Progenitor cell of endocrine pancreas (in vitro differentiated cells): ENCODE data around the gene ABCB9. TPM values are rescaled to one million over a fixed set of nuclear protein-coding genes. Genes with fewer than 3 reads are reported as not detected.

Experiments
- DNase-seq: peaks from one replicate; pipeline ENCODE4 v3.0.0; 2021; ENCODE audit warnings: low spot score; ENCODE audit not compliant: unreplicated experiment
- H3K27ac Mint-ChIP-seq: 2 replicates; pipeline ENCODE4 v1.8.0; 2021; ENCODE audit warnings: mild to moderate bottlenecking, moderate library complexity, mixed read lengths
- H3K27me3 Mint-ChIP-seq: 2 replicates; pipeline ENCODE4 v1.8.0; 2021; ENCODE audit warnings: mixed read lengths
- H3K36me3 Mint-ChIP-seq: 2 replicates; pipeline ENCODE4 v1.8.0; 2022; ENCODE audit warnings: mixed read lengths; ENCODE audit not compliant: insufficient read depth
- H3K4me1 Mint-ChIP-seq: 2 replicates; pipeline ENCODE4 v1.8.0; 2021; ENCODE audit warnings: low read depth, mixed read lengths
- H3K4me3 Mint-ChIP-seq: 2 replicates; pipeline ENCODE4 v1.8.0; 2021; ENCODE audit warnings: low read depth, mild to moderate bottlenecking, moderate library complexity, mixed read lengths
- H3K9me3 Mint-ChIP-seq: 2 replicates; pipeline ENCODE4 v1.8.0; 2021; ENCODE audit warnings: low read depth, mixed read lengths
- total RNA-seq: library from RNA; stranded (reverse); gene quantifications from 2 replicates; pipeline ENCODE4 v1.2.1, GENCODE V29; 2021
- TF ChIP-seq, protein P1 (sequence below): fragments of 200-600 bp; sonication (generic); IDR thresholded peaks from one replicate; pipeline ENCODE4 v1.5.0; 2021; ENCODE audit warnings: antibody characterized with exemption, mild to moderate bottlenecking; ENCODE audit not compliant: unreplicated experiment

Gene ABCB9
- total RNA-seq, 1 donor from 2014 or later: 10.4 TPM

DNA sequence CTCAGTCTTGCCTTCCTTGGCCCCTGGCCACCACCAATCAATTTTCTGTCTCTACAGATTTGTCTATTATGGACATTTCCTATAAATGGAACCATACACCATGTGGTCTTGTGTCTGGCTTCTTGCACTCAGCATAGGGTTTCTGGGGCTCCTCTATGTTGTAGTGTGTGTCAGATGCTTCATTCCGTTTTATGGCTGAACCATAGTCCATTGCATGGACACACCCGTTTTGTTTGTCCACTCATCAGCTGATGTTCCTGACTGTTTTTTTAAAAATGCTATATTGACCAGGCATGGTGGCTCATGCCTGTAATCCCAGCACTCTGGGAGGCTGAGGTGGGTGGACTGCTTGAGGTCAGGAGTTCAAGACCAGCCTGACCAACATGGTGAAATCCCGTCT is 35.2 kb upstream of the ABCB9 start:
- Mint-ChIP-seq H3K4me3 (no peak overlapping the region), H3K4me1 (no peaks in the 10 kb centered on the region), H3K36me3 (no peaks in the 10 kb centered on the region), H3K27me3 (no peaks in the 10 kb centered on the region), H3K9me3 (no peaks in the 10 kb centered on the region), H3K27ac (no peak overlapping the region)
- TF ChIP-seq, protein P1, sequence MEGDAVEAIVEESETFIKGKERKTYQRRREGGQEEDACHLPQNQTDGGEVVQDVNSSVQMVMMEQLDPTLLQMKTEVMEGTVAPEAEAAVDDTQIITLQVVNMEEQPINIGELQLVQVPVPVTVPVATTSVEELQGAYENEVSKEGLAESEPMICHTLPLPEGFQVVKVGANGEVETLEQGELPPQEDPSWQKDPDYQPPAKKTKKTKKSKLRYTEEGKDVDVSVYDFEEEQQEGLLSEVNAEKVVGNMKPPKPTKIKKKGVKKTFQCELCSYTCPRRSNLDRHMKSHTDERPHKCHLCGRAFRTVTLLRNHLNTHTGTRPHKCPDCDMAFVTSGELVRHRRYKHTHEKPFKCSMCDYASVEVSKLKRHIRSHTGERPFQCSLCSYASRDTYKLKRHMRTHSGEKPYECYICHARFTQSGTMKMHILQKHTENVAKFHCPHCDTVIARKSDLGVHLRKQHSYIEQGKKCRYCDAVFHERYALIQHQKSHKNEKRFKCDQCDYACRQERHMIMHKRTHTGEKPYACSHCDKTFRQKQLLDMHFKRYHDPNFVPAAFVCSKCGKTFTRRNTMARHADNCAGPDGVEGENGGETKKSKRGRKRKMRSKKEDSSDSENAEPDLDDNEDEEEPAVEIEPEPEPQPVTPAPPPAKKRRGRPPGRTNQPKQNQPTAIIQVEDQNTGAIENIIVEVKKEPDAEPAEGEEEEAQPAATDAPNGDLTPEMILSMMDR: no peak
- DNase-seq: no peak

- TF ChIP-seq, protein P1: no peak
- Mint-ChIP-seq H3K36me3 (no peaks in the 10 kb centered on the region), H3K4me3 (no peak overlapping the region), H3K27ac (no peak overlapping the region), H3K4me1 (no peaks in the 10 kb centered on the region), H3K27me3 (no peaks in the 10 kb centered on the region), H3K9me3 (no peaks in the 10 kb centered on the region)
- no peak for DNase-seq
These were observed 34.3 kb upstream of the ABCB9 start for GRCh38 chr12:123000578-123000977.

DNA sequence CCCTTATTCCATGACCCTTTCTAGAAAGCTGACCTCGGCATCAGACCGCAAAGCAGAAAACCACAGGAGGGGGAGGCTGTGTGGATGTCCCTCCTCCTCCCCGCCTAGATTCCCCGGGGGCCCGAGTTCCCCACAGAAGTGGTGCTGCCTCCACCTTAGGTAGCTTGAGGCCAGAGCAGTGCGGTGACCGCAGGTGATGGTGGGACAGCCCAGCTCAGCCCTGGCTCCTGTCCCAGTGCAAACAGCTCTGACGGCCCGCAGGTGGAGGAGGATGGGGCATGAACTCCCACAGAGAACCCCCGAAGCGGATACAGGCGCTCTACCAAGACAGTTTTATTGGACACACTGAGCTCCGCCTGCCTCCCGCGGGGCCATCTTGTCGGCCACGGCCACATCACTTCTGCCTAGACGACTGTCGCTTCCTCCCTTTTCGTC is 33.7 kb upstream of the ABCB9 start:
- no peak for DNase-seq
- Mint-ChIP-seq H3K4me1 (no peaks in the 10 kb centered on the region), H3K4me3 (no peak overlapping the region), H3K36me3 (no peaks in the 10 kb centered on the region), H3K9me3 (no peaks in the 10 kb centered on the region), H3K27ac (no peak overlapping the region), H3K27me3 (no peaks in the 10 kb centered on the region)
- TF ChIP-seq, protein P1: no peak

DNA sequence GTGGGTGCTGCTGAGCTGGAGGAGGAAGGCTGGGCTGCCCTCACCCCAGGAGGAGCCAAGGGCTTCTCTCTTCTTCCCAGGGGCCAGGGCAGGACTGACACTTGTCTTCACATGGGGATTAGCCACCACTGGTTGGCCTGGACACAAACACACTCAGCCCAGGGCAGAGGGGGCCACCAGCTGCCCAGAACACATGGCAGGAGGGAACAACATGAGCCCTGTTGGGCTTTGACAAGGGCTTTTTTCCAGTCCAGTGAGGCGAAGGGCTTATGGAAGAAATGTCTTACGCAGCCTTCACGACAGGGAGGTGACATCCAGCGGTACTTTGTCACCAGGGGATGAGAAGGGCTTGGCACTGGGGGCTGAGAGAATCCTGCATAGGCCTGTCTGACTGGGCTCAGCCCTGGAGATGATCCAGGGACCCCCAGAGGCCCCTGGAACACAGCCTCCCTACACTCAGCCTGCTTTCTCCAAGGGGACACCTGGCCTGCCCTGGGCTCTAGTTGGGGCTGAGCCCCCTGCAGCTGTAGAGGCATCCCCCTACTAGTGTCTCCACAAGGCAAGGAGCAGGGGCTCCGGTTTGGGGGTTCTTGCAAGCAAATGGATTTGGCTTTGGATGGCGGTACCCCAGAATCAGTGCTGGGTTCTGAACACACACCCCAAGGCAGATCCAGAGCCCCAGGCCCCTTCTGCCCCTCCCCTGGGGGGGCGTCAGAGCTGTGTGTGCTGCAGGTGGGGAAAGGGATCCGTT is 33.1 kb upstream of the ABCB9 start:
- H3K4me1 Mint-ChIP-seq: no peaks in the 10 kb centered on the region
- no peaks in the 10 kb centered on the region for H3K9me3 Mint-ChIP-seq
- H3K27me3 Mint-ChIP-seq: no peaks in the 10 kb centered on the region
- H3K4me3 Mint-ChIP-seq: no peak overlapping the region
- H3K36me3 Mint-ChIP-seq: no peaks in the 10 kb centered on the region
- no peak for DNase-seq
- H3K27ac Mint-ChIP-seq: no peak overlapping the region
- TF ChIP-seq, protein P1: no peak

DNA sequence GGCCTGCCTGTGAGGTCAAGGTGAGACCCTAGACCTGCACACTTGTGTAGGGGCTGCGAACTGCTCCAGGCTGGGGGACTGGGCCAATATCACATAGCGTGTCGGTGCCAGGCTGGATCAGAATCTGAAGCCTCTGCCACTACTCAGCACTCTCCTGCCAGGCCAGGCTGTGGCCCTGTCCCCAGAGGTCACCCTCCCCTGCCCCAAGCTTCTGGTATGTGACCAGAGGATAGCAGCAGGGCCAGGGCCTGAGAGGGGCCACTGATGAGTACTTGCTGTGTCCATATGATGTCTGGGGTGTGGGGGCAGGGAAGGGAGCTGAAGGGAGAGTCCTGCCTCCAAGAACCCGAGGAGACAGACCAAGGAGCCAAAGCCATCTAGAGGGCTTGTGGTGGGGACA is 32.1 kb upstream of the ABCB9 start:
- TF ChIP-seq, protein P1: no peak
- no peaks in the 10 kb centered on the region for H3K4me1 Mint-ChIP-seq
- H3K4me3 Mint-ChIP-seq: no peak overlapping the region
- no peak for DNase-seq
- no peak overlapping the region for H3K27ac Mint-ChIP-seq
- H3K27me3 Mint-ChIP-seq: no peaks in the 10 kb centered on the region
- H3K36me3 Mint-ChIP-seq: no peaks in the 10 kb centered on the region
- H3K9me3 Mint-ChIP-seq: no peaks in the 10 kb centered on the region
